ENCODE data around the gene PMS2.
"Not testable (repeated sequence)": the region's sequence is repeated elsewhere in the genome, so short reads cannot be mapped to it uniquely, and the experiment has no call there.

PMS2 gene

DNA sequence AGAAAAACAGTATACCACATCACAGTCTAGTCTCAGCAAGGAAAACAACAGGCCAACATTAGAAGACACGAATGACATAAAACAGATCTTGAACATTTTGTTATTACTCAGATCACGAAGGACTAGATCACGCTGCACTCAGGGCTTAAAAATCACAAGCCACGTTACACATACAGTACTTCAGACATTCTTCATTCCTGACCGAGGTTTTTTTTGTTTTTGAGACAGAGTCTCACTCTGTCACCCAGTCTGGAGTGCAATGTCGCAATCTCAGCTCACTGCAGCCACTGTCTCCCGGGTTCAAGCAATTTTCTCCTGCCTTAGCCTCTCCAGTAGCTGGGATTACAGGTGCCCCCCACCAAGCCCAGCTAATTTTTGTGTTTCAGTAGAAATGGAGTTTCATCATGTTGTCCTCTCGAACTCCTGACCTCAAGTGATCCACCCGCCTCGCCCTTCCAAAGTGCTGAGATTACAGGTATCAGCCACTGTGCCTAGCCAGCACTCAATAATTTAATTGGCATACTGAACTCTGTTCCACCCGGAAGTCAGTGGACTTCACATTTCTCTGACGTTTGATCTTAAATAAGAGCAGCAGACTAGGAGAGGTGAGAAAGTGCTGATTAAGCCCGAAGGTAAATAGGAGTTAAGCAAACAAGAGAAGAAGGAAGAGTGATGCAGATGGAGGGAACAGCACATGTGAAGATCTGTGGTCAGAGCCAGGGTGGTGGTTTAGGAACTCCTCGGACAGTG lies 3.7 kb upstream of the PMS2 start:
- no peak for DNase-seq

DNA sequence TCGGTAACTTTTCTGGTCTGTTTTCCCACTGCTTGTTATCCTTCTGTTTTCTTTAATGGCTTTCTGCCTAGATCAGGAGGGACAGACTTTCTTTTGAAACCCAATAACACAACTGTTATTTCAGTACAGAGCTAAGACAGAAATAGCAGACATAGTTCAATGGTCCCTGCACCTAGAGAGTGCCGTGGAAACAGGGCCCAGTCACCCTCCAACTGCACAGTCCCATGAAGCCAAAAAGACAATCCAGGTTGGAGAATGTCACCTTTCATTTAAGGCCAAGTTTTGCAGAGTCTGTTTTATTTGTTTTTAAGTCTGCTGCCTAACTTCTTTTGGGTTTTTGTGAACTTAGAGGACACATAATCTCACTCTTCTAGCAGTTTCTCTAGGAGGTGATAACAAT lies 2.7 kb upstream of the PMS2 start:
- DNase-seq = no peak

GRCh38 chr7:6010370-6010769 lies 1.5 kb upstream of the PMS2 start:
- DNase-seq = not testable (repeated sequence)

GRCh38 chr7:6007835-6008590 lies 836 bp downstream of the PMS2 start:
- DNase-seq = not testable (repeated sequence)

- DNase-seq = no peak
These were observed 1.5 kb downstream of the PMS2 start for GRCh38 chr7:6007386-6007785.

DNA sequence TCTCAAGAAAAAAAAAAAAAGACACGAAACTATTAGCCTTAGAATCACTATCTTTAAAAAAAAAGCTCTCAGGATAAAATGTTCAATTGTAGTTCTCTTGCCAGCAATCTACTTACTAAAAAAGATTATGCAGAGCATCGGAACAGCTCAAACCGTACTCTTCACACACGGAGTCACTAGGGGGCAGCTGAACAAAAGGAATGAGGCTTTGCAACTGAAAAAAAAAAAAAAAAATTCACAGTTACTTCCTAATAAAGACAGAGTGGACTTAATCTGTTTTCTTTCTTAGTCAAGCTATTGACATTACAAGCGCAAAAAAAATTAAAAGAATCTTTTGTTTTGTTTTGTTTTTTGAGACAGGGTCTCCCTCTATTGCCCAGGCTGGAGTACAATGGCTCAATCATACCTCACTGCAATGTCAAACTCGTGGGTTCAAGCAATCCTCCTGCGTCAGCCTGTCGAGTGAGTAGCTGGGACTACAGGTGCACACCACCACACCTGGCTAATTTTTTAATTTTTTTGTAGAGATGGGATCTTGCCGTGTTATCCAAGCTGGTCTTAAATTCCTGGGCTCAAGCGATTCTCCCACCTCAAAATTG lies 11.5 kb downstream of the PMS2 start:
- peak; percentile 67 for DNase-seq

GRCh38 chr7:5987061-5987460 lies 21.8 kb downstream of the PMS2 start:
- not testable (repeated sequence) for DNase-seq

DNA sequence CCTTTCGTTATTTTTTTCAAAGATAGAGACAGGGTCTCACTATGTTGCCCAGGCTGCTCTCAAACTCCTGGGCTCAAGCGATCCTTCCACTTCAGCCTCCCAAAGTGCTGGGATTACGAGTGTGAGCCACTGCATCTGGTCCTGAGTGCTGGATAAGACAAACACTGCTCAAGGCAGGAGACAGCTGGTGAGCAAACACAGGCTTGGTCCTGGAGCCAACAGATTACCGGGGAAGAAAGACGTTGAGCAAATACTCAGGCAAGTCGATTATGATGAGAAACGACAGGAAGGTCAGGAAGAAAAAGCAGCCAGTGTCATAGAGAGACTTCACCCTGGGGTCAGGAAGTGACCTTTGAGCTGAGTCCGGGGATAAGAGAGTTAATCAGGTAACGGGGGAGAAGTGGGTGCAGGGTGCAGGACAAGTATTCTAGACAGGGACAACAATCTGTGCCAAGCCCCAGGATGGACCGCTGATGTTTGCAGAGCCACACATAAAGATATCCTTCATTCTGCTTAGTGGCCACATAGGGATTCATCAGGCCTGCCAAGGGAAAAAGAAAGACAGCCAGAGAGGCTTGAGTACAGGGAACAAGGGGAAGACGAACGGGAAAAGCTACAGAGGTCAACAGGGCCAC lies 29.1 kb downstream of the PMS2 start:
- DNase-seq = not testable (repeated sequence)

DNA sequence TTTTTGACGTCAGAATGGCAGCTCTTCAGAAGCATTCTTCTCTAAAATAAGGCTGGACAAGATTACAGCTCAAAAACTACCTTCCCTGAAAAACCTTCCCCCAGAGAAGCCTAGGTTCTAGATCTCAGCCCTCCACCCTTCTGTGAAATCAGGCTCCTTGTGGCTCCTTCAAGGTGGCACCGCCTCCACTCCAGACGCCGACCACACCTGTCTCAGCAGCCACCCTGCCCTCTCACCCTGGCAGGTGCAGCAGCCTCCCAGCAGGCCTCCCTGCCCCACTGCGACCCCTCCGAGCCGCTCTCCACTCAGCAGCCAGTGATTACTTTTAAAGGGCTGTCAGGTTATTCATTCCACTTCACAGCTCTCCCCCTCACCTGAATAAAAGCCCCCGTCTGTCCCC lies 35.3 kb downstream of the PMS2 start:
- DNase-seq = not testable (repeated sequence)

DNA sequence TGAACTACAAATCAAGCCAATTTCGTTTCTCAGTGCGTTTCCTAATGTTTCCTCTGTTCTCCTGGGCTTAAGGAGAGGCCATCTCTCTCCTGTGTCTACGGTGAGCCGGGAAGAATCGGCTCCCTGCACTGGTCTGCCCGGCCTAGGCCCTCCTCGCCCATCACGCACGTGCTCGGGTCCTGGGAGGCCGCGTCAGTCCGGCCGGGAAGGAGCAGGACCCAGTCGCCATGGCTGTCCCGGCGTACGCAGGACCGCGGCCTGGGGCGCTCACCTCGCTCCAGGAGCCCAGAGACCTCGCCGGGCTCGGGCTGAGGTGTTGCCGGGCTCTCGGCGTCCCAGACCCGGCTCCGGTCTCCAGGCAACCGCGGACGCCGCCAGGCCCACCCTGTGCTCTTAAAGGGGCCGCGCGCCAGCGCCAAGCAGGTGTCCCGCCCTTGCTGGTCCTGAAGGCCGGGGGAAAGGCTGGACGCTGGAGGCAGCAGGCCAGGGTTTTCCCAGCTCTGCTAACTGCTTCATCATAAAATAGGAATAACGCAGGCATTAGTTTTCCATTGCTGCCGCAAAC lies 38.4 kb downstream of the PMS2 start, which contains the start of gene RSPH10B:
Gene RSPH10B (minus strand): TSS at position 343 of the 565 bp plus-strand sequence. CDS start 3,573 bp downstream, outside the sequence.
- DNase-seq = not testable (repeated sequence)

GRCh38 chr7:5963810-5964209 lies 45.0 kb downstream of the PMS2 start:
- DNase-seq = not testable (repeated sequence)

DNA sequence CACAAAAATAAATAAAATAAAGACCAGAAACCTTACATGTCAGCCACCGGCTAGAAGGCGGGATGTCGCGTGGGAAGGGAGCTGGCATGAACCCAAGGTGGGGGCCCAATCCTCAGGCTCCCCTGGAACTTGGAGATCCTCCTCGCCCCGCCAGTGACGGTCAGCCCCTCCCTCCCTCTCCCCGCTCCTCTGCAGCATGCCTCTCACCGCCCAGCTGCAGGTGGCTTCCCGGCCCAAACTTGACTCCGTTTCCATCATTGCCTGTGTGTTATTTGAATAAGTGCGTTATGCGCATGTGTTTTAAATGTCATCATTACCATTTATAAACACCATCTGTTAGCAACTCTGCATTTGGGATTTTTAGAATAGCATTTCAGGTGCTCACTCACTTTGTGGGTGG lies 45.6 kb downstream of the PMS2 start:
- DNase-seq = not testable (repeated sequence)

DNA sequence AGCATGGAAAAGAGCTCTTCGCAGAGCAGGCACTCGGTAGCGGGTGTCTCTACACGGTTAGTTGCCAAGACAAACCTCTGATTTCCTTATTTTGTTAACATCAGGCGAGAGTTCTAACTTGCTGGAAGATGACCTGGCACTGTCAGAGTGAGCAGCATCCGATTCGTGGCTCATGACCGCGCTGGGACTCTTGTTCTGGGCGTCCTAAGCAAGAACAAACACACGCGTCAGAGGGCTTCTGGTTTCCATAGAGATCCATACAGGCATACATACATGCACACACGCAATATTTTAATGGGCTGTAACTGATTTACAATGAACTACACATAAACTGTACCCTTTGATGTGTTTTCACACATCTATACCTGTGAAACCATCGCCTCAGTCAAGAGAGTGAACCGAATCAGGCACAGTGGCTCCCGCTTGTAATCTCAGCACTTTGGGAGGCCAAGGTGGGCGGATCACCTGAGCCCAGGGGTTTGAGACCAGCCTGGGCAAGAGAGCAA lies 73.9 kb downstream of the PMS2 start:
- DNase-seq = not testable (repeated sequence)

GRCh38 chr7:5931905-5932644 lies 76.8 kb downstream of the PMS2 start:
- DNase-seq = not testable (repeated sequence)

DNA sequence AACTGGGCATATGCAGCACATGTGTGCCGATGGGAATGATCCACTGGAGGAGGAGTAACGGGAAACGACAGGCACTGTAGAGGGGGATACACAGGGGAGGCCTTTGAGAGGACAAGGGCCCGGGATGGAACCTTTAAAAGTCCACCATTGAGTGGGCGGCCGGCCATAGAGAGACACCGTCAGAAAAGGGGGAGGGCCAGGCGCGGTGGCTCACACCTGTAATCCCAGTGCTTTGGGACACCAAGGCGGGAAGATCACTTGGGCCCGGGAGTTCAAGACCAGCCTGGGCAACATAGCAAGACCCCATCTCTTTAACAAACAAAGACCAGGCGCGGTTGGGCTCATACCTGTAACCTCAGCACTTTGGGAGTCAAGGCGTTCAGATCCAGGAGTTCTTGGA lies 77.6 kb downstream of the PMS2 start:
- not testable (repeated sequence) for DNase-seq

DNA sequence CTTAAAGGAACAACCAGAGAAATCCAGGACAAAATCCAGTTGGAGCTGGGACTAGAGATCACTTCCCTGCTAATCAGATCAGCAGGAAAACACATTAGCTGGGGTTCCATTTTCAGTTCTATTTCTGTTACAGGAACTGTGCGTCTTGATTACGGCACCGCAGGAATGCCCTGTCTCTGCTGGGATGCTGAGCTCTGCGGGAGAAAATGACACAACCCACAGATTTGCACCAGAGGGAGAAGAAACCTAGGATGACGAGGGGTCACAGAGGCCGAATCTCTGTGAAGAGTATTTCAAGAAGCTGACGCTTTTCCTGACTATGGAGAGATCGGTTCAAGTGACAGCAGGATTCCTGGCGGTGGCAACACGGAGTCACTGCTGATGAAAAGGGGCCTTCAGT lies 78.6 kb downstream of the PMS2 start:
- DNase-seq = not testable (repeated sequence)

DNA sequence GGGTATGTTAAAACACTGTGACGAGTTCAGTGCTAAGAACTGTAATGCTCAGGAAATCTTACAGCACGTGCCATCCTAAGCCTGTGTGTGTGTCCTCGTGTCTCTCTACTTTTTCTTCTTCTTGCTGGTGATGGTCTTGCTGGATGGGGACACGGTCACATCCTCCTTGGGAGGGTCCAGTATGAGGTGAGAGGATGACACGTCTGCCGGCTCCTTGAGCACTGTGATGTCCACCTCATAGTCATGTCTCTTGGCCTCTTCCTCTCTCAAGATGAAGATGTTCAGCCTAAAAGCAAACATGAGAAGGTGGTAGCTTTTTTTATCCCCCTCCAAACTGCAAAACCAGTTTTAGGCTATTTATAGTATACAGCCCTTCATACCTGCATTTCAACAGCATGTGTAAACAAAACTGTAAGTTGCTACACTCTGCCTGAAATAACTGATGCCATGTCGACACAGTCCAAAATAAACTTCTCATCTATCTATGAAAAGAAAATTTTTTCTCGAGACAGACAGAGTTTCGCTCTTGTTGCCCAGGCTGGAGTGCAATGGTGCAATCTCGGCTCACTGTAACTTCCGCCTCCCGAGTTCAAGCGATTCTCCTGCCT lies 82.5 kb downstream of the PMS2 start:
- DNase-seq = not testable (repeated sequence)

DNA sequence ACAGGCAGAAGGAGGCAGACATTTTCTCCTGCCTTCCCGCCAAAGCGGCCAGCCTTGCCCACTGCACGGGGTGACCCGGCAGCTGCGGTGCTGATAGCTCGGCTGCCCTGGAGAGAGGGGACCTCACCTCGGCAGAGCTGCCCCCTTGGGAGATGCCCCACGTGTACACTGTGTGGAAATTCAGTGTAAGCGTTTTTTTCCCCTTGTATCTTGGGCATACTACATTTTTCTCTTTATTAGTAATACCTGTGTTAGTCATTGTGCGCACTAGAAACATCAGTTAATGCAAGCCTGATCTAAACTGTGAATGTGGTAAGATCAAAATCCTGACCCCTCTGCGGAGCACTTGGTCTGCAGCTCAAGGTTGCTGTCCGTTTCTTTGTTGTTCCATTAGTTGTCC lies 84.2 kb downstream of the PMS2 start:
- DNase-seq = not testable (repeated sequence)

- not testable (repeated sequence) for DNase-seq
These were observed 84.7 kb downstream of the PMS2 start for GRCh38 chr7:5924180-5924579.
